HG02678 (cell line): ENCODE results near the gene MRPL43.

Source experiments
- ATAC-seq: cut with Tn5 transposase; IDR thresholded peaks from one replicate; pipeline ENCODE4 v1.9.1; 2021; ENCODE audit warnings: mild to moderate bottlenecking, moderate library complexity; ENCODE audit not compliant: unreplicated experiment

The MRPL43 gene

GRCh38 chr10:101005361-101005760 lies 18.1 kb upstream of the MRPL43 start:
- ATAC-seq: no peak

GRCh38 chr10:101003639-101004206 lies 16.4 kb upstream of the MRPL43 start:
- ATAC-seq: no peak

- ATAC-seq: no peak
Observed at GRCh38 chr10:101002456-101002855, 15.2 kb upstream of the MRPL43 start.

- no peak for ATAC-seq
Observed at GRCh38 chr10:101001659-101002035, 14.3 kb upstream of the MRPL43 start.

GRCh38 chr10:101000915-101001658 lies 13.8 kb upstream of the MRPL43 start:
- no peak for ATAC-seq

GRCh38 chr10:101000127-101000914 lies 13.0 kb upstream of the MRPL43 start:
- no peak for ATAC-seq

GRCh38 chr10:100999742-101000126 lies 12.4 kb upstream of the MRPL43 start, which contains the start of gene LZTS2:
LZTS2 (plus strand) TSS chr10:100999808; CDS start chr10:101002539, 2,731 bp downstream.
- no peak for ATAC-seq

GRCh38 chr10:100998991-100999741 lies 11.9 kb upstream of the MRPL43 start:
- peak; percentile 44 for ATAC-seq

- ATAC-seq: peak; percentile 28
Observed at GRCh38 chr10:100998183-100998990, 11.1 kb upstream of the MRPL43 start.

- peak; percentile 38 for ATAC-seq
Observed at GRCh38 chr10:100997360-100998182, 10.3 kb upstream of the MRPL43 start.

GRCh38 chr10:100996678-100997359 lies 9.5 kb upstream of the MRPL43 start:
- peak; percentile 21 for ATAC-seq

- no peak for ATAC-seq
Observed at GRCh38 chr10:100995181-100995580, 7.9 kb upstream of the MRPL43 start.

- ATAC-seq: no peak
Observed at GRCh38 chr10:100993986-100994708, 6.8 kb upstream of the MRPL43 start.

GRCh38 chr10:100989088-100989487 lies 1.8 kb upstream of the MRPL43 start:
- ATAC-seq: no peak

GRCh38 chr10:100988166-100988565 lies 869 bp upstream of the MRPL43 start:
- no peak for ATAC-seq

GRCh38 chr10:100987685-100988049 lies 370 bp upstream of the MRPL43 start:
- ATAC-seq: peak; percentile 7

- peak; percentile 6 for ATAC-seq
Observed at GRCh38 chr10:100986623-100986951, 710 bp downstream of the MRPL43 start.

- no peak for ATAC-seq
Observed at GRCh38 chr10:100985336-100985735, 2.0 kb downstream of the MRPL43 start.
